Endothelial cell of hepatic sinusoid (primary cell): ENCODE measurements around the gene NCOA4.
"Not testable (repeated sequence)": the region's sequence is repeated elsewhere in the genome, so short reads cannot be mapped to it uniquely, and the experiment has no call there.

Source experiments
- in situ Hi-C: cut with HindIII; loops from 2 replicates; pipeline ENCODE4 v1.10.0; 2017; ENCODE audit warnings: low sequenced_read_pairs

NCOA4 gene

GRCh38 chr10:45997994-45998763 is 32.2 kb downstream of the NCOA4 start:
- in situ Hi-C loops: no loop called here

- in situ Hi-C loops: no loop called here
Observed at GRCh38 chr10:45997557-45997956, 32.9 kb downstream of the NCOA4 start.

- in situ Hi-C loops: not testable (repeated sequence)
Observed at GRCh38 chr10:45985590-45985989, 44.8 kb downstream of the NCOA4 start.

GRCh38 chr10:45984473-45984872 is 46.0 kb downstream of the NCOA4 start:
- in situ Hi-C loops: not testable (repeated sequence)

GRCh38 chr10:45983538-45984186 is 46.8 kb downstream of the NCOA4 start:
- in situ Hi-C loops: not testable (repeated sequence)

GRCh38 chr10:45981367-45981766 is 49.1 kb downstream of the NCOA4 start:
- in situ Hi-C loops: not testable (repeated sequence)

- in situ Hi-C loops: not testable (repeated sequence)
Observed at GRCh38 chr10:45978554-45978953, 51.9 kb downstream of the NCOA4 start.

- in situ Hi-C loops: not testable (repeated sequence)
Observed at GRCh38 chr10:45974041-45974440, 56.4 kb downstream of the NCOA4 start.

GRCh38 chr10:45972813-45973169 is 57.6 kb downstream of the NCOA4 start:
- in situ Hi-C loops: not testable (repeated sequence)

GRCh38 chr10:45972106-45972812 is 58.2 kb downstream of the NCOA4 start, which contains the start of gene TIMM23:
TSS of gene TIMM23 (plus strand) at chr10:45972489. CDS start at chr10:45972625, 136 bp downstream.
- in situ Hi-C loops: not testable (repeated sequence)

- in situ Hi-C loops: not testable (repeated sequence)
Observed at GRCh38 chr10:45971742-45972105, 58.7 kb downstream of the NCOA4 start.

GRCh38 chr10:45971019-45971418 is 59.4 kb downstream of the NCOA4 start:
- in situ Hi-C loops: not testable (repeated sequence)

- in situ Hi-C loops: not testable (repeated sequence)
Observed at GRCh38 chr10:45962686-45963452, 67.6 kb downstream of the NCOA4 start.

- in situ Hi-C loops: not testable (repeated sequence)
Observed at GRCh38 chr10:45957928-45958327, 72.5 kb downstream of the NCOA4 start.

- in situ Hi-C loops: not testable (repeated sequence)
Observed at GRCh38 chr10:45956634-45957033, 73.8 kb downstream of the NCOA4 start.
